Gastroesophageal sphincter (tissue), 4 donors: ENCODE data around the gene ESR1. TPM values are rescaled to one million over a fixed set of nuclear protein-coding genes. Genes with fewer than 3 reads are reported as not detected.

Experiments used
- ATAC-seq: fragments of 150-250 bp; one replicate; pipeline ENCODE4 v1.9.1; 2016; ENCODE audit warnings: mild to moderate bottlenecking, moderate library complexity
- H3K27ac ChIP-seq, 4 donors: fragments of 200-600 bp; sonication (generic) in 3 of 4; 1 replicate in 3 of 4; 2 replicates in 1 of 4; pipeline ENCODE4 v1.5.1; 2016 to 2019
- H3K27me3 ChIP-seq: fragments of 200-600 bp; sonication (generic); one replicate; pipeline ENCODE4 v1.5.1; 2019
- H3K36me3 ChIP-seq, 2 donors: fragments of 200-600 bp; sonication (generic); one replicate each; pipeline ENCODE4 v1.5.1; 2019; ENCODE audit warnings: control low read depth in 1 of 2
- H3K4me1 ChIP-seq, 3 donors: fragments of 200-600 bp; sonication (generic); 1 replicate in 2 of 3; 2 replicates in 1 of 3; pipeline ENCODE4 v1.5.1; 2016 to 2019; ENCODE audit warnings: control low read depth in 2 of 3
- H3K4me3 ChIP-seq, 2 donors: fragments of 200-600 bp; sonication (generic); one replicate each; pipeline ENCODE4 v1.5.1; 2019; ENCODE audit warnings: mild to moderate bottlenecking in 1 of 2, moderate library complexity in 1 of 2
- H3K9me3 ChIP-seq, 3 donors: fragments of 200-600 bp; sonication (generic); one replicate each; pipeline ENCODE4 v1.5.1; 2017 to 2019; ENCODE audit warnings: control low read depth in 2 of 3
- EP300 ChIP-seq: sonication (generic); formaldehyde crosslinking; IDR thresholded peaks from one replicate; pipeline ENCODE4 v1.6.1; 2017; ENCODE audit warnings: antibody characterized with exemption, mild to moderate bottlenecking
- POLR2A ChIP-seq, 2 donors: fragments of 450-650 bp; IDR thresholded peaks; one replicate each; pipeline ENCODE4 v1.6.1; 2017; ENCODE audit warnings: antibody characterized with exemption in 2 of 2, mild to moderate bottlenecking in 2 of 2, moderate library complexity in 1 of 2
- POLR2AphosphoS5 ChIP-seq: sonication (generic); formaldehyde crosslinking; IDR thresholded peaks from one replicate; pipeline ENCODE4 v1.6.1; 2017; ENCODE audit warnings: antibody characterized with exemption
- WGBS, 2 donors: methylation state at CpG; one replicate each; pipeline ENCODE4 v1.1.5; 2018; ENCODE audit warnings: low coverage in 1 of 2; 5-methylcytosine and 5-hydroxymethylcytosine counted together
- total RNA-seq, 4 donors: library from RNA; depleted of rRNA; stranded (reverse); fragments of >200 nt; gene quantifications; one replicate each; pipeline ENCODE4 v1.1.0, GENCODE V29; 2016
- TF ChIP-seq, protein P1 (sequence below), 4 experiments: fragments of 200-600 bp in 2 of 4; fragments of 450-650 bp in 2 of 4; sonication (generic) in 1 of 4; IDR thresholded peaks; one replicate each; pipeline ENCODE4 v1.5.1; 2017 to 2019; ENCODE audit warnings: antibody characterized with exemption in 4 of 4, mild to moderate bottlenecking in 2 of 4, moderate library complexity in 2 of 4

The ESR1 gene
- total RNA-seq, 4 donors from 2014 or later: 0.93 to 2.3 (median 0.97) TPM

DNA sequence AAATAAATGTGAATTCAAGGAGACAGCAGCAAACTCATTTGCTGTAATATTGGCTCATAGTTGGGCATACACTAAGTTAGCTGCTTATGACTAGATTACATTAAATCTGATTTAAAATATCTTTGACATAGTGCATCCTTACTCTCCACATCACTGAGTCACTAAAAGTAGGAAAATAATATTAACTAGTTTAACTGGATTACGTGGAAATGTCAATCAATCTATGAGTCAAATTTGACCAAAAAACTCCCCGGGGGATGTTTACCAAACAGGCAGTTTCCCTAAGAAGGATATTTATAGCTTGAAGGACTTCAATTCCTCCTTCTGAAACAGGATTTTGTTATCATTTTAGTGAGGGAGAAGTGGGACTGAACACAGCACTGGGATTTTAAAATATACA, 366.5 kb downstream of the ESR1 start:
- Histone ChIP-seq H3K27me3 (no peaks in the 10 kb centered on the region), H3K36me3 (peaks cover 0 to 68% of the 10 kb centered on the region in 2 donors), H3K4me3 (no peak overlapping the region), H3K27ac (no peak overlapping the region), H3K4me1 (no peaks in the 10 kb centered on the region), H3K9me3 (no peaks in the 10 kb centered on the region)
- 79 to 81% methylated on average over 2 of the region's 2 CpGs for WGBS, 2 donors
- TF ChIP-seq EP300 (no peak), POLR2A (IDR thresholded peaks at IDR 0.05) (no peak), POLR2AphosphoS5 (no peak)
- TF ChIP-seq, protein P1, sequence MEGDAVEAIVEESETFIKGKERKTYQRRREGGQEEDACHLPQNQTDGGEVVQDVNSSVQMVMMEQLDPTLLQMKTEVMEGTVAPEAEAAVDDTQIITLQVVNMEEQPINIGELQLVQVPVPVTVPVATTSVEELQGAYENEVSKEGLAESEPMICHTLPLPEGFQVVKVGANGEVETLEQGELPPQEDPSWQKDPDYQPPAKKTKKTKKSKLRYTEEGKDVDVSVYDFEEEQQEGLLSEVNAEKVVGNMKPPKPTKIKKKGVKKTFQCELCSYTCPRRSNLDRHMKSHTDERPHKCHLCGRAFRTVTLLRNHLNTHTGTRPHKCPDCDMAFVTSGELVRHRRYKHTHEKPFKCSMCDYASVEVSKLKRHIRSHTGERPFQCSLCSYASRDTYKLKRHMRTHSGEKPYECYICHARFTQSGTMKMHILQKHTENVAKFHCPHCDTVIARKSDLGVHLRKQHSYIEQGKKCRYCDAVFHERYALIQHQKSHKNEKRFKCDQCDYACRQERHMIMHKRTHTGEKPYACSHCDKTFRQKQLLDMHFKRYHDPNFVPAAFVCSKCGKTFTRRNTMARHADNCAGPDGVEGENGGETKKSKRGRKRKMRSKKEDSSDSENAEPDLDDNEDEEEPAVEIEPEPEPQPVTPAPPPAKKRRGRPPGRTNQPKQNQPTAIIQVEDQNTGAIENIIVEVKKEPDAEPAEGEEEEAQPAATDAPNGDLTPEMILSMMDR (IDR thresholded peaks at IDR 0.05): no peak
- no peak for ATAC-seq

DNA sequence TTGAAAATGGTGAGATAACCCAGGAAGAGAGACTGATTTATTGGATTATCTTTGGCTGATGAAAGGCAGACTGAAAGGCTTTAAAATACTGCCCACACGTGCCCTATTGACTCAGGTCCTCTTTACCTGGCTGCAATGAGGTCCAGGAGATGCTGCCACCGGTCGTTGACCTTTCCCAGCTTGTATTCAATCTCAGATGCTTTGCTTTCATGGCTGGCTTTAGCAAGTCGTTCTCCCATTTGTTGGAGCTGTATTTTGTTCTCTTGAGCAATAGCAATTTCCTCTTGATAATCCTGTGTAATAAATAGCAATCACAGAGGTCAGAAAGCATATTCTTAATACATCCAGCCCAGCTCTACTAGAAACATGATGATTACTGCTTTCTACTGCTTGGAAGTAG, 368.8 kb downstream of the ESR1 start:
- H3K27ac ChIP-seq: no peak overlapping the region
- ATAC-seq: no peak
- H3K4me1 ChIP-seq: no peaks in the 10 kb centered on the region
- H3K27me3 ChIP-seq: no peaks in the 10 kb centered on the region
- H3K9me3 ChIP-seq: no peaks in the 10 kb centered on the region
- WGBS, 2 donors: 65 to 81% methylated on average over 4 of the region's 4 CpGs
- H3K36me3 ChIP-seq: peaks cover 0 to 72% of the 10 kb centered on the region in 2 donors
- H3K4me3 ChIP-seq: no peak overlapping the region
- TF ChIP-seq POLR2AphosphoS5 (no peak), EP300 (no peak), POLR2A (IDR thresholded peaks at IDR 0.05) (no peak)
- TF ChIP-seq, protein P1 (IDR thresholded peaks at IDR 0.05): no peak
